Measurements from ENCODE around the gene CTNNAL1. TPM values are rescaled to one million over a fixed set of nuclear protein-coding genes. Genes with fewer than 3 reads are reported as not detected.

CTNNAL1 gene
- total RNA-seq, 1 experiment from 2014 or later = 72.0 TPM

DNA sequence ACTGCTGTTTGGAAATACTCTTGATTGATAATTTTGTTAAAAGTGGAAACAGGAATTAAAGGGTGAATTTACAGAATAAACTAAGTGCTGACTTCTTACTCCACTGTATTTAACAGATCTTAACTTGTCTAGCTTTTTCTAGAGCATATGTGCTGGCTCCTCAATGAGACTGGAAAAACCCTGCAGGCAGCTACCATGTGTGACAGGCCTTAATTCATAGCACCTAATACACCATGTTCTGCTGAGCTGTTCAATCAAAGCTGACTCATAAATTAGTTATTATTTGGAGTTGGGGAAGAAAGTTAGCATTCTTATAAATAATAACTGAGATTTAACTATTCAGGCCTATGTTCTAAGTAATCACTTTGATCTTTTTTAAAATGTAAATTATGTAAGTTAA, 29.4 kb downstream of the CTNNAL1 start:
- H3K27ac ChIP-seq (ENCODE audit: low read depth, low read length, poor library complexity, severe bottlenecking) = no peak overlapping the region
- ChIA-PET CTCF (no interaction called here), POLR2A (ENCODE audit: low non-redundant PET) (no interaction called here)
- H3K36me3 ChIP-seq (ENCODE audit: insufficient read depth, low read length, poor library complexity, severe bottlenecking) = peaks cover 6% of the 10 kb centered on the region
- H3K4me3 ChIP-seq (ENCODE audit: low read depth, low read length, poor library complexity, severe bottlenecking) = no peak overlapping the region
- no peaks in the 10 kb centered on the region for H3K9me3 ChIP-seq (ENCODE audit: low read depth, low read length, poor library complexity, severe bottlenecking)
- no peak for DNase-seq (ENCODE audit: low spot score)
- no peaks in the 10 kb centered on the region for H3K27me3 ChIP-seq (replicated peaks; ENCODE audit: insufficient read depth, low read depth, low read length, poor library complexity)
- BruUV-seq (replicated peaks) = no TSS peak
- no peaks in the 10 kb centered on the region for H3K4me1 ChIP-seq (ENCODE audit: insufficient read depth, low read length, poor library complexity, severe bottlenecking)
- intact Hi-C loops (cut with micrococcal nuclease; ENCODE audit: unreplicated experiment) = no loop called here
- TF ChIP-seq EZH2 (IDR thresholded peaks at IDR 0.05; ENCODE audit: borderline replicate concordance, low read depth, low read length, poor library complexity, severe bottlenecking) = no peak
- TF ChIP-seq, protein P1, sequence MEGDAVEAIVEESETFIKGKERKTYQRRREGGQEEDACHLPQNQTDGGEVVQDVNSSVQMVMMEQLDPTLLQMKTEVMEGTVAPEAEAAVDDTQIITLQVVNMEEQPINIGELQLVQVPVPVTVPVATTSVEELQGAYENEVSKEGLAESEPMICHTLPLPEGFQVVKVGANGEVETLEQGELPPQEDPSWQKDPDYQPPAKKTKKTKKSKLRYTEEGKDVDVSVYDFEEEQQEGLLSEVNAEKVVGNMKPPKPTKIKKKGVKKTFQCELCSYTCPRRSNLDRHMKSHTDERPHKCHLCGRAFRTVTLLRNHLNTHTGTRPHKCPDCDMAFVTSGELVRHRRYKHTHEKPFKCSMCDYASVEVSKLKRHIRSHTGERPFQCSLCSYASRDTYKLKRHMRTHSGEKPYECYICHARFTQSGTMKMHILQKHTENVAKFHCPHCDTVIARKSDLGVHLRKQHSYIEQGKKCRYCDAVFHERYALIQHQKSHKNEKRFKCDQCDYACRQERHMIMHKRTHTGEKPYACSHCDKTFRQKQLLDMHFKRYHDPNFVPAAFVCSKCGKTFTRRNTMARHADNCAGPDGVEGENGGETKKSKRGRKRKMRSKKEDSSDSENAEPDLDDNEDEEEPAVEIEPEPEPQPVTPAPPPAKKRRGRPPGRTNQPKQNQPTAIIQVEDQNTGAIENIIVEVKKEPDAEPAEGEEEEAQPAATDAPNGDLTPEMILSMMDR (conservative IDR thresholded peaks at IDR 0.05; ENCODE audit: low read depth, low read length) = no peak

DNA sequence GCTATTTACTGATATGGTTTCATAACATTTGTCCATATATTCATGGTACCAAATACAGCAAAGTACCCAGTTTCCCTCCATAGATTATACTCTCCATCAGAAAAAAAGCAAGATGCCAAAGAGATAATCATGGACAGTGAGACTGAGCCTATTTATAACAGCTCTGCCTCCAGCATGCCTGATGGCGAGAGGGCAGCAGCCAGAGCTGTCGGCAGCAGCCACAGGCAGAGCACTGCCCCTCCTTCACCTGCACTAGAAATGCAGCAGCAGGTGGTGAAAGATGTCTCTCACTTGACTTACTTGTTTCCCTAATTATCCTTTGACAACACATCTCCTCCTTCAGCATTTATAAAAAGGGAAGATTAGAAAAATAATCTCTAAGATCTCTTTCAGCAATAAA, 32.4 kb downstream of the CTNNAL1 start:
- CTCF ChIA-PET = no interaction called here
- Histone ChIP-seq H3K36me3 (ENCODE audit: insufficient read depth, low read length, poor library complexity, severe bottlenecking) (peaks cover 4% of the 10 kb centered on the region), H3K27ac (ENCODE audit: low read depth, low read length, poor library complexity, severe bottlenecking) (no peak overlapping the region), H3K4me3 (ENCODE audit: low read depth, low read length, poor library complexity, severe bottlenecking) (no peak overlapping the region), H3K4me1 (ENCODE audit: insufficient read depth, low read length, poor library complexity, severe bottlenecking) (no peaks in the 10 kb centered on the region), H3K9me3 (ENCODE audit: low read depth, low read length, poor library complexity, severe bottlenecking) (no peaks in the 10 kb centered on the region), H3K27me3 (replicated peaks; ENCODE audit: insufficient read depth, low read depth, low read length, poor library complexity) (no peaks in the 10 kb centered on the region)
- POLR2A ChIA-PET (ENCODE audit: low non-redundant PET) = no interaction called here
- BruUV-seq (replicated peaks) = no TSS peak
- TF ChIP-seq, protein P1 (conservative IDR thresholded peaks at IDR 0.05; ENCODE audit: low read depth, low read length) = no peak
- TF ChIP-seq EZH2 (IDR thresholded peaks at IDR 0.05; ENCODE audit: borderline replicate concordance, low read depth, low read length, poor library complexity, severe bottlenecking) = no peak
- intact Hi-C loops (cut with micrococcal nuclease; ENCODE audit: unreplicated experiment) = no loop called here
- no peak for DNase-seq (ENCODE audit: low spot score)

DNA sequence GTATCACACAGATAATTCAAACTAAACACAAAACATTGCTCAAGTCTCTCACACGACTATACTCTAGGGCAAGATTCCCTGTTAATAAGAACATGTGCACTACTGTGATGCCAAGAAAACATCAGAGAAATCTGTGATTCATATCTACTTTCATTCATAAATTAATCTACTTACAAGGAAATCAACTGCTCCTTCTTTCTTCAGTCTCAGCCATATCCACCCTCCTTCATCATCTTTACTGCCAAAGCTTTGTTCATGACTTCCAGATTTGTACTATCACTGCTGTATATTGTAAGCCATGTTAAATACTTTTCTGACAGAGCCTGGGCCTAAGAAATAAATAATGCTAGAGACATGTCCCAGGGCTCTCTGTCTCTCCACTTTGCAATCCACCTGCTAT, 35.1 kb downstream of the CTNNAL1 start:
- H3K4me3 ChIP-seq (ENCODE audit: low read depth, low read length, poor library complexity, severe bottlenecking) = no peak overlapping the region
- intact Hi-C loops (cut with micrococcal nuclease; ENCODE audit: unreplicated experiment) = no loop called here
- H3K4me1 ChIP-seq (ENCODE audit: insufficient read depth, low read length, poor library complexity, severe bottlenecking) = peaks cover 6% of the 10 kb centered on the region
- ChIA-PET POLR2A (ENCODE audit: low non-redundant PET) (no interaction called here), CTCF (no interaction called here)
- BruUV-seq (replicated peaks) = no TSS peak
- H3K36me3 ChIP-seq (ENCODE audit: insufficient read depth, low read length, poor library complexity, severe bottlenecking) = peaks cover 3% of the 10 kb centered on the region
- no peaks in the 10 kb centered on the region for H3K9me3 ChIP-seq (ENCODE audit: low read depth, low read length, poor library complexity, severe bottlenecking)
- TF ChIP-seq EZH2 (IDR thresholded peaks at IDR 0.05; ENCODE audit: borderline replicate concordance, low read depth, low read length, poor library complexity, severe bottlenecking) = no peak
- TF ChIP-seq, protein P1 (conservative IDR thresholded peaks at IDR 0.05; ENCODE audit: low read depth, low read length) = no peak
- H3K27me3 ChIP-seq (replicated peaks; ENCODE audit: insufficient read depth, low read depth, low read length, poor library complexity) = no peaks in the 10 kb centered on the region
- H3K27ac ChIP-seq (ENCODE audit: low read depth, low read length, poor library complexity, severe bottlenecking) = no peak overlapping the region
- no peak for DNase-seq (ENCODE audit: low spot score)

Measured in A673 (cell line).